RWPE1 (cell line): ENCODE results near the gene EZH1.

Experiments
- CTCF ChIA-PET: fragments of 350-600 bp; sonication (Branson Sonifier 250); formaldehyde crosslinking; extraction: SDS; loops from one replicate; lab custom pipeline; 2021; lab: Yijun Ruan, JAX
- POLR2A ChIA-PET: fragments of 400-600 bp; formaldehyde crosslinking; extraction: SDS; loops from one replicate; lab custom pipeline; 2020; ENCODE audit warnings: antibody characterized with exemption; ENCODE audit not compliant: low non-redundant PET; lab: Yijun Ruan, JAX
- DNase-seq: peaks from one replicate; pipeline ENCODE4 v3.0.0; 2012; ENCODE audit warnings: low spot score
- H3K27ac ChIP-seq: fragments of 450-650 bp; 2 replicates; pipeline ENCODE4 v1.5.1; 2017
- CTCF ChIP-seq: fragments of 450-650 bp; conservative IDR thresholded peaks from 2 replicates; pipeline ENCODE4 v1.5.1; 2017; ENCODE audit warnings: low read depth, mild to moderate bottlenecking

Gene EZH1

GRCh38 chr17:42687707-42688320, 57.0 kb downstream of the EZH1 start:
- no peak for DNase-seq
- TF ChIP-seq CTCF, result no peak
- ChIA-PET POLR2A (no interaction called here), CTCF (no interaction called here)
- no peak overlapping the region for H3K27ac ChIP-seq

DNA sequence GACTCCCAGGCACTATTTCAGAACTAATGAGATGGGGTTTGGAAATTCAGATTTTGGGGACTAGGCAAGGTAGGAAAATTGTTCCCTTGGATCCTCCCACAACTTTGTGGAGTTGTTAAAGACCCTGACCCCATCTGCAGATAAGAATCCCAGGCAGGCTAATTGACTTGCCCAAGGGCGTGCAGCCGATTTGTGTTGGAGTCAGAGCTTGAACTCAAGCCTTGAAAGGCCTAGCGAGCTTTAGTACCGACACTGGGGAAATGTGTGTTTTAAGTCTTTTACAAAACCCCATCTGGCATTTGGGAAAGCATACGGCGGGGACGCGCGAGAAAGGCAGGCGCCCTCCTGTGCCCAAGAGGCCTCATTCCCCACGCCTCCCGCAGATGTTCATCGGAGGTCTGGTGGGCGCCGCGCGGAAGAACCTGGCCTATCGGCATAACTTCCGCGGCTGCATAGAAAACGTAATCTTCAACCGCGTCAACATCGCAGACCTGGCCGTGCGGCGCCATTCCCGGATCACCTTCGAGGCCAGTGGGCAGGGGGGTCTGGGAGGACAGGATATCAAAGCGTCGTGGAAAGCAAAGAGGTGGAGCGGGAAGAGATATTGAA, 58.2 kb downstream of the EZH1 start:
- no peak overlapping the region for H3K27ac ChIP-seq
- no peak for DNase-seq
- TF ChIP-seq CTCF, result no peak
- ChIA-PET POLR2A (no interaction called here), CTCF (no interaction called here)

DNA sequence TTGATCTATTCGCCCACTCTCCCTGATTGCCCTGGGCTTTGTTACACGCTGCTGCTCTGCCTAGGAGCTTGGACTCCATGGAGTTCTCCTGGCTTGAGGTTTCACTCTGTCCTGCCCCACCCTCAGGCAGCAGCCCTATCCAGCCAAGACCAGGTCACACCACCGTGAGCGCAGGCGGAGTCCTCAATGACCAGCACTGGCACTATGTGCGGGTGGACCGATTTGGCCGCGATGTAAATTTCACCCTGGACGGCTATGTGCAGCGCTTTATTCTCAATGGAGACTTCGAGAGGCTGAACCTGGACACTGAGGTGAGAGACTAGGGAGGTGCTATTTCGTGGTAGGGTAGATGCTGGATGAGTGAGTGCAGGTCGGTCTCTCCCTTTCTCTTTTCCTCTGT, 59.0 kb downstream of the EZH1 start:
- DNase-seq, result no peak
- POLR2A ChIA-PET, result no interaction called here
- CTCF ChIA-PET, result no interaction called here
- peak overlapping the region; percentile 83 for H3K27ac ChIP-seq
- no peak for TF ChIP-seq CTCF

- DNase-seq, result no peak
- H3K27ac ChIP-seq, result peak overlapping the region; percentile 83
- no peak for TF ChIP-seq CTCF
- ChIA-PET CTCF (no interaction called here), POLR2A (no interaction called here)
Observed at GRCh38 chr17:42684929-42685556, 59.8 kb downstream of the EZH1 start.

DNA sequence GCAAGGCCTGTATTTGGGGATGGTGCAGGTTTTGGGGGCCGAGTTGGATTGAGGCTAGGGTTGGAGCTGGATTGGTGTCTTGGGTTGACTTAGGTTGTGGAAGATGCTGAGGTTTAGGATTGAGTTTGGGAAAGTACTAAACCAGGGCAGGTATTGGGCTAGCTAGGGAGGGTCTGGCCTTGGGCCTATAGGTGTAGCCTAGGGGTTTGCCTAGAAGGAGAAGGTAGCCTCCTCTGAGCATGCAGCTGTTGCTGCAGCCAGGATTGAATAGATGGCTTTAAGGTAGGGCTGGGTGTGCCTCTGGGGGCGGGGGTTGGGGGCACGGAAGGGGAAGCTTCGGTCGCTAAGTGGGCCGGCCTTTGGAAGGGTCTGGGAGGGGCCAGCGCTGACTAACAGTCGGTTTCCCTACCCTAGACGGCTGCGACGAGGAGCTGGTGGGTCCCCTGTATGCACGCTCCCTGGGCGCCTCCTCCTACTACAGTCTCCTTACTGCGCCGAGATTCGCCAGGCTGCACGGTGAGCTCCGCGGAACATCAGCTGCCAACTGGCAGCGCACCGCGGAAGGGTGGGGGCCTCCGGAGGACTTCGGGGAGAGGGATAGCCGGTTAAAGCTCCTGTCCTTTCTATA, 61.3 kb downstream of the EZH1 start:
- DNase-seq, result no peak
- ChIA-PET POLR2A (interaction anchor here (1.1 kb wide), 1 partner anchor 106 kb away, joined by 3 read pairs; the partner anchor contains the start of gene PSMC3IP), CTCF (interaction anchor here (0.9 to 1.9 kb wide), 2 partner anchors 10 to 105 kb away, joined by 3 to 12 read pairs; partner anchors contain the start of gene PSMC3IP)
- H3K27ac ChIP-seq, result peak overlapping the region; percentile 83
- TF ChIP-seq CTCF, result no peak

DNA sequence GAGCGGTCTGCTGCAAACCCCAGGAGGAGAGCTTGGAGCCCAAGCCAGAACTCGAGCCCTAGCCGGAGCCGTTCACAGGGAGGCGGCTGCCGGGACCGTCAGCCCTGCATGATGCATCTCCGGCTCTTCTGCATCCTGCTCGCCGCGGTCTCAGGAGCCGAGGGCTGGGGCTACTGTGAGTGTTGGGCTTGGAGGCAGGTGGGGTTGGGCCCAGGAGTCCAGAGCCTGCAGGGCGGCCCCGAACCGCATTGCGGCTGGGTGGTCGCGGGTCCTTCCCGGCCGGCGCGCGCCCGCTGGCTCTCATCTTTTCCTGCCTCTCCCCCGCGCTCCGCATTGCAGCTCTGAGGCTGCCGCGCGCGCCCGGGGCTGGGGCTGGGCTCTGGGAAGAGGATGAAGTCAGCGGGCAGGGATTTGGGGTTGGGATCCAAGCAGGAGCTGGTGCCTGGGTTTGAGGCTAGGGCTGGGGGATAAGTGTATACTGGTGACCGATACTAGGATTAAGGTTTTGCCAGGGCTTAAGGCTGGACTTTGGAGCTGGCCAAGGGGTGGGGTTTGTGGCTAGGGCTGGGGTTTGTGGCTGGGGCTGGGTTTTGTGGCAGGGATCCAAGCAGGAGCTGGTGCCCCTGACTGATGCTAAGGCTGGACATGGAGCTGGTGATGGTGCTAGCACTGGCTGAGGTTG, 62.0 kb downstream of the EZH1 start:
- peak; percentile 55 for DNase-seq
- H3K27ac ChIP-seq, result peak overlapping the region; percentile 83
- CTCF ChIA-PET, result interaction anchor here (0.5 to 1.9 kb wide), 3 partner anchors 9 to 105 kb away, joined by 3 to 12 read pairs (median 4); partner anchors contain the start of gene PSMC3IP
- TF ChIP-seq CTCF, result no peak
- POLR2A ChIA-PET, result no interaction called here
